NT2/D1 (cell line): ENCODE measurements around the gene MIER2.
"Not testable (repeated sequence)": the region's sequence is repeated elsewhere in the genome, so short reads cannot be mapped to it uniquely, and the experiment has no call there.

ENCODE experiments used
- DNase-seq: peaks from one replicate; pipeline ENCODE4 v3.0.0-alpha.2; 2011; ENCODE audit warnings: low read depth, low spot score
- H3K27me3 ChIP-seq: 2 replicates; pipeline ENCODE4 v1.6.0; 2011; ENCODE audit warnings: mild to moderate bottlenecking; ENCODE audit not compliant: insufficient read length, insufficient read depth
- H3K36me3 ChIP-seq: 2 replicates; pipeline ENCODE4 v1.6.1; 2011; ENCODE audit warnings: mild to moderate bottlenecking, low read length, mixed read lengths; ENCODE audit not compliant: insufficient read depth, insufficient read length
- H3K4me1 ChIP-seq: 2 replicates; pipeline ENCODE4 v1.5.1; 2011; ENCODE audit not compliant: insufficient read depth, insufficient read length
- H3K4me3 ChIP-seq: 2 replicates; pipeline ENCODE4 v1.5.1; 2011; ENCODE audit warnings: low read depth; ENCODE audit not compliant: insufficient read length
- H3K9ac ChIP-seq: 2 replicates; pipeline ENCODE4 v1.6.0; 2011; ENCODE audit warnings: low read depth; ENCODE audit not compliant: insufficient read length
- H3K9me3 ChIP-seq: 2 replicates; pipeline ENCODE4 v1.5.1; 2011; ENCODE audit warnings: mild to moderate bottlenecking, low read length; ENCODE audit not compliant: insufficient read depth
- SUZ12 ChIP-seq: IDR thresholded peaks from 2 replicates; pipeline ENCODE4 v1.6.1; 2011; ENCODE audit not compliant: insufficient read length, insufficient read depth; ENCODE audit errors: extremely low read depth
- YY1 ChIP-seq: IDR thresholded peaks from 2 replicates; pipeline ENCODE4 v1.6.1; 2011; ENCODE audit not compliant: insufficient read length, insufficient read depth
- ZNF274 ChIP-seq: IDR thresholded peaks from 2 replicates; pipeline ENCODE4 v1.6.1; 2011; ENCODE audit warnings: mild to moderate bottlenecking, low read depth, low read length

MIER2 gene

GRCh38 chr19:383040-383439 lies 38.4 kb upstream of the MIER2 start:
- Histone ChIP-seq H3K4me1 (peaks cover 9% of the 10 kb centered on the region), H3K27me3 (peaks cover 8% of the 10 kb centered on the region), H3K4me3 (no peak overlapping the region), H3K9ac (no peak overlapping the region), H3K36me3 (no peaks in the 10 kb centered on the region), H3K9me3 (no peaks in the 10 kb centered on the region)
- DNase-seq, result no peak
- TF ChIP-seq SUZ12 (no peak), YY1 (no peak), ZNF274 (no peak)

- H3K9ac ChIP-seq, H3K4me3 ChIP-seq, H3K27me3 ChIP-seq, H3K36me3 ChIP-seq, H3K4me1 ChIP-seq, DNase-seq, H3K9me3 ChIP-seq: not testable (repeated sequence)
Observed at GRCh38 chr19:382578-382977, 38.0 kb upstream of the MIER2 start.

GRCh38 chr19:381901-382300 lies 37.3 kb upstream of the MIER2 start:
- not testable (repeated sequence) for H3K4me1 ChIP-seq, H3K9me3 ChIP-seq, DNase-seq, H3K36me3 ChIP-seq, H3K4me3 ChIP-seq, H3K27me3 ChIP-seq, H3K9ac ChIP-seq

- H3K9me3 ChIP-seq, H3K4me3 ChIP-seq, H3K9ac ChIP-seq, H3K27me3 ChIP-seq, DNase-seq, H3K4me1 ChIP-seq, H3K36me3 ChIP-seq: not testable (repeated sequence)
Observed at GRCh38 chr19:380618-381219, 36.1 kb upstream of the MIER2 start.

- H3K9ac ChIP-seq, result no peak overlapping the region
- H3K27me3 ChIP-seq, result peaks cover 8% of the 10 kb centered on the region
- peaks cover 13% of the 10 kb centered on the region for H3K4me1 ChIP-seq
- DNase-seq, result no peak
- H3K9me3 ChIP-seq, result no peaks in the 10 kb centered on the region
- TF ChIP-seq YY1 (no peak), ZNF274 (no peak), SUZ12 (no peak)
- no peak overlapping the region for H3K4me3 ChIP-seq
- no peaks in the 10 kb centered on the region for H3K36me3 ChIP-seq
Observed at GRCh38 chr19:379796-380195, 35.2 kb upstream of the MIER2 start.

GRCh38 chr19:378706-379105 lies 34.1 kb upstream of the MIER2 start:
- no peak for DNase-seq
- H3K4me1 ChIP-seq, result peaks cover 13% of the 10 kb centered on the region
- H3K36me3 ChIP-seq, result no peaks in the 10 kb centered on the region
- H3K4me3 ChIP-seq, result no peak overlapping the region
- H3K9ac ChIP-seq, result no peak overlapping the region
- no peaks in the 10 kb centered on the region for H3K9me3 ChIP-seq
- TF ChIP-seq SUZ12, result no peak
- no peak for TF ChIP-seq YY1
- peaks cover 8% of the 10 kb centered on the region for H3K27me3 ChIP-seq

- H3K4me1 ChIP-seq, result peaks cover 13% of the 10 kb centered on the region
- no peak for DNase-seq
- TF ChIP-seq YY1 (no peak), SUZ12 (no peak), ZNF274 (no peak)
- no peaks in the 10 kb centered on the region for H3K9me3 ChIP-seq
- H3K27me3 ChIP-seq, result peaks cover 7% of the 10 kb centered on the region
- H3K9ac ChIP-seq, result no peak overlapping the region
- H3K36me3 ChIP-seq, result no peaks in the 10 kb centered on the region
- no peak overlapping the region for H3K4me3 ChIP-seq
Observed at GRCh38 chr19:377801-378581, 33.4 kb upstream of the MIER2 start.

- Histone ChIP-seq H3K36me3 (no peaks in the 10 kb centered on the region), H3K9ac (no peak overlapping the region), H3K27me3 (no peaks in the 10 kb centered on the region), H3K4me1 (peaks cover 13% of the 10 kb centered on the region), H3K4me3 (no peak overlapping the region), H3K9me3 (no peaks in the 10 kb centered on the region)
- no peak for DNase-seq
- no peak for TF ChIP-seq ZNF274
- TF ChIP-seq YY1, result no peak
- no peak for TF ChIP-seq SUZ12
Observed at GRCh38 chr19:376111-376470, 31.5 kb upstream of the MIER2 start.
